Erythroblast (primary cell): ENCODE measurements around the gene CELA2B.
"Not testable (repeated sequence)": the region's sequence is repeated elsewhere in the genome, so short reads cannot be mapped to it uniquely, and the experiment has no call there.

ENCODE experiments used
- DNase-seq, 2 experiments: peaks; one replicate each; lab custom pipeline; 2025; lab: John Stamatoyannopoulos, UW
- GATA1 ChIP-seq: IDR thresholded peaks from 2 replicates; pipeline ENCODE4 v1.6.1; 2011; ENCODE audit warnings: low read depth, mild to moderate bottlenecking, control low read depth, low read length, moderate library complexity
- POLR2A ChIP-seq: IDR thresholded peaks from 2 replicates; pipeline ENCODE4 v1.6.1; 2011; ENCODE audit warnings: mild to moderate bottlenecking, low read length

Gene CELA2B

GRCh38 chr1:15468145-15468544 lies 7.8 kb upstream of the CELA2B start:
- no peak for DNase-seq
- TF ChIP-seq POLR2A (no peak), GATA1 (no peak)

GRCh38 chr1:15469361-15469760 lies 6.5 kb upstream of the CELA2B start:
- TF ChIP-seq GATA1 (no peak), POLR2A (no peak)
- DNase-seq: no peak

- DNase-seq: not testable (repeated sequence)
Observed at GRCh38 chr1:15469821-15470448, 6.0 kb upstream of the CELA2B start.

GRCh38 chr1:15471067-15471466 lies 4.8 kb upstream of the CELA2B start:
- DNase-seq: not testable (repeated sequence)

DNA sequence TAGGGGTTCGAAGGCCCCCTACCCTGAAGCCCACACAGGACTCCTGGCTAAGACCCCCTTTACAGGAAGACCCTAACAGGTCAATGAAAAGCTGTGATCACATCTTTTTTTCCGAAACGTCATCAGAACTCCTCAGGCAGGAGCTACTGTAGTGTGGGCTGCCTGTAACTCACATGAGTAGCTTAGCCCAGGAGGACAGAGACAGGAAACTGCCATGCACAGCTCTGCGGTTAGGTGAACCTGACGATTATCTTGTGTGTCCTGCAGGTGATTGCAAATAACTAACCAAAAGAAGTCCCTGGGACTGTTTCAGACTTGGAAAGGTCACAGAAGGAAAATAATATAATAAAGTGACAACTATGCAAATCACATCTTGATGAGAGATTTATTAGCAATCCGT lies 4.2 kb upstream of the CELA2B start:
- not testable (repeated sequence) for DNase-seq

GRCh38 chr1:15472587-15472986 lies 3.3 kb upstream of the CELA2B start:
- DNase-seq: no peak
- no peak for TF ChIP-seq POLR2A
- no peak for TF ChIP-seq GATA1

GRCh38 chr1:15476927-15477326 lies 1.0 kb downstream of the CELA2B start:
- no peak for DNase-seq
- TF ChIP-seq POLR2A (no peak), GATA1 (no peak)

- no peak for DNase-seq
- TF ChIP-seq GATA1 (no peak), POLR2A (no peak)
Observed at GRCh38 chr1:15477646-15478212, 1.8 kb downstream of the CELA2B start.

- DNase-seq: no peak
- TF ChIP-seq POLR2A: no peak
- no peak for TF ChIP-seq GATA1
Observed at GRCh38 chr1:15479654-15480347, 3.9 kb downstream of the CELA2B start.

DNA sequence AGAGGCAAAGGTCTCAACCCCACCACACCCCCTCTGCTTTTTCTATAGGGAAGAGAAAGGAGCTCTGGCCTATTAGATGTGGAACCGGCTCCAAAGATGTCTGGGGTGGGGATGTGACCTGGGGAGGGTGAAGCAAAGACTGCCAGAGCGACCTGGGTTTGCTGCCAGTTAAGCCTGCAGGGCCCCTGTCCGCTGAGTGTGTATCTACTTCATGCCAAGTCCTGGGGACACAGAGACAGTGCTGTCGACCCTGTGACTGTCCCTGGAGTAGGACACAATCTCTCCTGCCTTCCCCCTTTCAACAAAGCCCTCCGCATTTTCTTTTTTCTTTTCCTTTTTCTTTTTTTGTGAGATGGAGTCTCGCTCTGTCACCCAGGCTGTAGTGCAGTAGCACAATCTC lies 6.6 kb downstream of the CELA2B start:
- DNase-seq: not testable (repeated sequence)

GRCh38 chr1:15482983-15483543 lies 7.2 kb downstream of the CELA2B start:
- DNase-seq: not testable (repeated sequence)

DNA sequence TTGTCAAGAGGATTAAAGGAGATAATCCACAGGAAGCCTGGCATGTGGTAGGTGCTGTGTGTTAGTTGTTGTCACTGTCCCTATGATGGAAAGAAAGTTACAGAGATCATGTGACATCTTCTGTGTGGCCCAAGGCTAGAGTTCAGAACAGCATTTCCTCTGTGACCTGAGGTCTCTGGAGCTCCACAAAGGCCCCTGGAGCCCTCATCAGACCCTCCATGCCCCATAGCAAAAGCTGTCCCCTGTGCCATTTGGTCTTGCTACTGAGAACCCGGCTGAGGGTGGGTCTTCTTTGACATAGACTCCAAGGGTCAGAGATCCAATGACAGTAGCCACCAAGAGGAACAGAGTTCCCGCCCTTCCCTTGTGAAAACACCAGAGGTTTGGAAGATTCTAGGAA lies 8.1 kb downstream of the CELA2B start:
- no peak for DNase-seq
- no peak for TF ChIP-seq GATA1
- no peak for TF ChIP-seq POLR2A

GRCh38 chr1:15484443-15484842 lies 8.5 kb downstream of the CELA2B start:
- DNase-seq: not testable (repeated sequence)

DNA sequence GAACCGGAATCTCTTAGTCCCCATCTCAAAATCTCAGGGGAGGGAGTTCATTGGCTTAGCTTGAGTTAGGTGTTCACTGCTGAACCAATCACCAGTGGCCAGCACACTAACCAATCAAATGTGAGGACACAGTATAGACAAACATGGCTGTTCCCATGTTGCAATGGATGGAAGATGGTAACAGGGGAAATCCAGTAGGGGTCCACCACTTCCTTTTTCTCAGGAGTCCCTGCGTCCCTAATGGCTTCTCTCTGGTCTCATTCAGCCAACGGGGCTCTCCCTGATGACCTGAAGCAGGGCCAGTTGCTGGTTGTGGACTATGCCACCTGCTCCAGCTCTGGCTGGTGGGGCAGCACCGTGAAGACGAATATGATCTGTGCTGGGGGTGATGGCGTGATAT lies 9.7 kb downstream of the CELA2B start:
- TF ChIP-seq POLR2A: no peak
- no peak for TF ChIP-seq GATA1
- no peak for DNase-seq

DNA sequence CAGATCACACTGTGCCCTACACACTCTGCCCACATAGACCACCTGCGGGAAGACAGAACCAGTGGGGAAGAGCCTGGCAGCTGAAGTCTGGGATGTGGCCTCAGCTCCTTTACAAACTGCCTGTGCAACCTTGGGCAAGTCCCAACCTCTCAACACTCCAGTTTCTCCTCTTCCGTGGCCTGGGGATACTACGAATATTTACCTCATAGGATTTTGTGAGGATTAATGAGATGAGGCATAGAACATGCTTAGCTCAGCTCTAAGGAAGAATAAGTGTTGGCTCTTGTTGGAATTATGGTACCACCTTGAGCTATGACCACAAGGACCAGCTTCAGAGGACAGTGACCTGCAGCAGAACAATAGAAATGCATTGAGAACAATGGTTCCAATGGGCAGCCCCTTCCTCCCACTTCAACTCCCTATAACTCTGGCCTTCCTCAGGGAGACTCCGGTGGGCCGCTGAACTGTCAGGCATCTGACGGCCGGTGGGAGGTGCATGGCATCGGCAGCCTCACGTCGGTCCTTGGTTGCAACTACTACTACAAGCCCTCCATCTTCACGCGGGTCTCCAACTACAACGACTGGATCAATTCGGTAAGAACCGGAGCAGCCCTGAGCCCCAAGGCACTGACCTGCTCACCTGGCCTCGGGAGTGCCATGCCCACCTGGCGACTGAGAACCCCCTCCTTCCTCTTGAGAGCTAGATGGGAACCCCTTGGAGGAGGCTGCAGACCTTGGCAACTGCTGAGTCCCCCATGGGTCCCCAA lies 11.1 kb downstream of the CELA2B start:
- DNase-seq: not testable (repeated sequence)
